GM21367 (cell line): ENCODE measurements around the gene ARHGAP15.

ENCODE experiments used
- ATAC-seq: cut with Tn5 transposase; IDR thresholded peaks from one replicate; pipeline ENCODE4 v1.9.1; 2021; ENCODE audit not compliant: unreplicated experiment

ARHGAP15 gene

DNA sequence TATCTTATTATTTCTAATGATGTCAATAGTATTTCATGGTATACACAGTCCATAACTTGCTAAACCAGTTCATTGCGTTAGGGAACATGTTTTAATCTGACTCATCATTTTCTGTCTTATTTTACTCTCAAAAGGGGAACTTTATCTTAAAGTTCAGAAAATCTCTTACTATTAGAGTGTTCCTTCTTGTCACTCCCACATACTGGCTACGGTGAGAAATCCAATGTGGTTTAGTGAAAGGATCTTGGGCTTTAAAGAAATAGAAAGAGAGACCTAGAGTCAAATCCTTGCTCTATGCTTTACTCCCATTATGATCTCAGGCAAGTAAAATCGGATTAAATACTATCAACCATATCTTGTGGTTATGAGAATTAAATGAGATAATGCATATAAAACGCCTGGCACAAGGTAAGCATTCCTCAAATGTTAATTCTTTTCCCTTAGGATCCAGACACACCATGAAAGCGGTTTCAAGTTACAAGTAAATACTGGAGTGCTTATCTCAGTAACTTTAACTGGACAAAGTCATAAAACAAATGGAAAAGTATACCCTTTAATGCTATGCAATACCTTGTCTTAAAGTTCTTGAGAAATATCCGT, 576.0 kb downstream of the ARHGAP15 start:
- ATAC-seq: no peak

- no peak for ATAC-seq
Measured at GRCh38 chr2:143706354-143706753, 577.1 kb downstream of the ARHGAP15 start.

DNA sequence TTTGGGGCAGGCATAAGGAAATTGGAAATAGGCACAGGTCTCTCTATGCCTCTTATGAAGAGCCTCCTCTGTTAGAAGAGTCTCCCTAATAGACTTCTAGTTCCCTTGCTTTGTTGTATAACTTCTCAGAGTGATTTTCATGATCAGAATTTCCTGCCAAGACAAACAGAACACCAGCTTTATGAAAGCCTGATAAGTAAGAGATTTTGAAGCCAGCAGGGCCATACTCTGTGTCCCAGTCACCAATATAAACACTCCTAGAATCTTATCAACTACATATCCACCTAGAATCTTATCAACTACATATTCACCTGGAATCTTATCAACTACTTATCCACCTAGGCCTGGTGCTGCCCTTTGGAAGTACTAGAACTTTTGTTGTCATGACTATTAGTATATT, 579.5 kb downstream of the ARHGAP15 start:
- no peak for ATAC-seq

GRCh38 chr2:143710196-143710595, 581.0 kb downstream of the ARHGAP15 start:
- ATAC-seq: no peak

DNA sequence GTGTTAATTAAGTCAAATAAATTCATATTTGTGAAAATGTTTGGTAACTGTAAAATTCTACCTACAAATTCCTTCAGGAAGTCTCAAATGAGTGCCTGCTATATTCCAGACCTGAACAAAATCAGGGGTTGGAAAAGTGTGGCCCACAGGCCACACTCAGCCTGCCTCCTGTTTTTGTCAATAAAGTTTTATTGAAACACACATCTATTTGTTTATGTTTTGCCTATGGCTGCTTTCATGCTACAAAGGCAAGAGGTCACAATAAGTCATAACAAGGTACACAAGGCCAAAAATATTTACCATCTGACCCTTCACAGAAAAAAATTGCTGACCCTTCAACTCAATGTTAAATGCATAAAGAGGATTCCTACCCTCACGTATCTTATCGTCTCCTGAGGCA, 581.7 kb downstream of the ARHGAP15 start:
- ATAC-seq: no peak

DNA sequence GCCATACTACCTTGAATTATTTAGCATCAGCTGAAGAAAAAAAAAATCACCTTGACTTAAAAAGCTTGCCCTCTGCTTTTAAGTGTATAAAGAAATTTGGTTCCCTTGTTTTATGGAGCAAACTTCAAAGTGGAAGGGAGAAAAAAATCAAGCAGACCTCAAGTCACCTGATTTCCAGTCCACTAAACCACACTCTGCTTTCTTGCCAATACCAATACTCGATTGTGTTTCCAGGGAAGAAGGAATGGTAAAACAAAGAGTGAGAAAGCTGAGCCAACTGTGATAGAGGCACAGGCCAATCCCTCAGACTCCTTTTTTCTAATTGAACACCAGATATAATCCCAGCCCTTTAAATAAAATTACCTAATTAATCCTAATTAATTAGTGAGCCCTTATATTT, 587.3 kb downstream of the ARHGAP15 start:
- no peak for ATAC-seq

DNA sequence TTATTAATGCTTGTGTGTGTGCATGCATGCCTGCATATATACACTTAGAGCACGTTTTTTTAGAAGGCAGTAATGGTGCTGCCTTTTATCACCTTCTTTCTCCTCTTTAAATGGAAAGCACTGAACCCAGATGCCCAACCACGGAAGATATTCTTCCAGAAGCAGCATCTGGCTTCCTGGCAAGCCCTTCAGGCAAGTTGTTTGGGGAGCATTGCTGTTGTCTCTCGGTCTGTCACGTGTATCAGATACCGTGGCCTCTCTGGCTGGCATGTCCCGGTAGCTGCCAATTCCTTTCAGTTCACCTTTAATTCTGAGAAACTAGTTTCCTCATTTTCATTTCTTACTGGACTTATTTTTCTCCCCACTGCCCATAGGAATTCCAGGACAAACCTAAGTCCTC, 587.8 kb downstream of the ARHGAP15 start:
- no peak for ATAC-seq

GRCh38 chr2:143717536-143718168, 588.4 kb downstream of the ARHGAP15 start:
- no peak for ATAC-seq

- ATAC-seq: no peak
Measured at GRCh38 chr2:143718745-143719144, 589.5 kb downstream of the ARHGAP15 start.

GRCh38 chr2:143719406-143719805, 590.2 kb downstream of the ARHGAP15 start:
- ATAC-seq: no peak

DNA sequence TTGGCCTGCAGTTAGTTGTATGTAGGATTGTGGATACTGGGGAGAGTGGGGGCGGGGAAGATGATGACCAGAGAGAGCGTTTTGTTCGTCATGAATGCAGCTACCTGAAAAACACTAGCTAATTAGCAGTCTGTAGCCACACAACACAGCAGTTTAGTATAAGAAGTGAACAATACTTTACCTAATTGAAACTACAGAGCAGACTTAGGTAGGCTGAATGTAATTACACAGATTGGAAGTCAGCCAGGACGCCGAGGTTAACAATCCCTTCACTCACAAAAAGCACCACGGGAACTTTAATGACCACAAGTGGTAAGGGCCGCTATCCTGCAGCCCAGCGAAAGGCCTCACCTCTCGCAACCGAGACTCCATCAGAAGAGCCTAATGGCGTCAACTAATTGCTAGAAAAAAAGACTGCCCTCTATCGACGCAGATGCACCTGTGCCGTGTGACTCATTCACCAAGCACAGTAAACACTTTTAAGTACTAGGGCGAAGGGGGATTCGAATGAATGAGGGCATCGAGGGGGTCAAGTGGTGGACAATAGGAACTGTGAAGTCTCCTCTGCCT, 591.0 kb downstream of the ARHGAP15 start:
- no peak for ATAC-seq

- ATAC-seq: no peak
Measured at GRCh38 chr2:143725400-143725799, 596.2 kb downstream of the ARHGAP15 start.

DNA sequence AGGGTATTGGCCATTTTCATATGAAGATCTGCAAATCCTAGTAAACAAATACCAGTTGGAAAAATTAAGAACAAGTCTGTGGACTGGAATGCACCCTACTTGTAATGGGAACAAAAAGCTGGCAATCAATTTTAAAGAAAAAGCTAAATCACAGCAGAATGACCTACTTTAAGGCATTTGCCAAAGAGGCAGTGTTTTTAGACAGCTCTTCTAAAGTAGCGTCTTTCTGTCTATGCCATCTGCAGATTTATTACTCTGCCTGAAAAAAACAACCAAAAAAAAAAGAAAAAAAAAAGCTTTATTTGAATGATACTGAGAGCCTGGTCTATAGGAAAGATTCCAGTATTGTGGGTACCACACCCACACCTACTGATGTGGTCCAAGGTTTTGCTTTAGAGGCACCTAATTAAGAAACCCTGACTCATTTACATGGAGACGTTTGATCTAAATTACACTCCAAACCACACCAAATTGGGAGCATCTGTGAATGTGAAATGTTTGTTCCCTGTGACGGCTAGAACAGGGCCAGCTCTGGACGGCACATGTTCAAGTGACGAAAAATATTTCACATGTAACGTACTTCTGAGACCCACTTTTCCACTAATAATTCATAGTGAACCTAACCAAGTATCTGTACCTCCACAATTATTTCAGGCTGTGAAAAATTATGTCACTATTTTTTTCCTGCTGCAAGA, 597.1 kb downstream of the ARHGAP15 start:
- ATAC-seq: no peak

DNA sequence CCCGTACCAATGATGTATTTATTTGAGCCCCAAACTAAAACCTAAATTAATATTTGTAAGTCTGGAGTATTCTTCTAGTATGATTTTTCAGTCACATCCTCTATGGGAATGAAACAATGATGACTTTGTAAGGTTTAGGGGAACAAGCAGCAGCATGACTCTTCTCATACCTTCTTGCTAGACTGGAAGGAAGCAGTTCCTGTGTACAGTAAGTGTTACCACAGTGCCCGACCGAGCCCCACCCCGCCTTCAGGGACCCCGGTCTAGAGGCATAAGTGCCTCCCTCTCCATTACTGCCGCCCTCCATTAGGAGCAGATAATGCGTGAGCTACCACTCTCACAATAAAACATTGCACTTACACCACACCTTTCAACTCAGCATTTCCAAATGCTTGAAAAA, 599.3 kb downstream of the ARHGAP15 start:
- ATAC-seq: no peak

DNA sequence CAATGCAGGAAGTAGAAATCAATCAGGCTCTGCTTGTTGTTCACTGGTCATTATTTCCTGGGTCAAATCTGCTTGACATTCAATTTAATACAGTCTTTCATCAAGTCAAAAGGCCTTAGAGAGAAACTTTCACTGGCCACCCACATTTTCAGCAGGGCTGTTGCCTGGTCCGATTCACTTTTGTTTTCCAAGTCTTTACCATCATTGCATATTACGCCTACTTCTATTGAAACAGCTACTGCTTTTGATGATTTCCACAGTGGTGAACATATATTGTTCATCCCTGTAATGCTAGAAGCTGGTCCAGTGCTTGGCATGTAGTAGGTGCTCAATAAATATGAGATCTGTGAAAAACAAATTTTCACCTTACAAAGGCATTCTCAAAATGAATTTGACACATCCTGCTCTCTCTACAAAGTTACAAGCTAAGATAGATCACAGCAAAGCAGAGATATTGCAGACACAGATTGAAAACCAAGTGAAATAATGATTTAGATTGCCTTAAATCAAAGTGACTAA, 600.1 kb downstream of the ARHGAP15 start:
- no peak for ATAC-seq

GRCh38 chr2:143730155-143730952, 601.1 kb downstream of the ARHGAP15 start:
- peak; percentile 83 for ATAC-seq

DNA sequence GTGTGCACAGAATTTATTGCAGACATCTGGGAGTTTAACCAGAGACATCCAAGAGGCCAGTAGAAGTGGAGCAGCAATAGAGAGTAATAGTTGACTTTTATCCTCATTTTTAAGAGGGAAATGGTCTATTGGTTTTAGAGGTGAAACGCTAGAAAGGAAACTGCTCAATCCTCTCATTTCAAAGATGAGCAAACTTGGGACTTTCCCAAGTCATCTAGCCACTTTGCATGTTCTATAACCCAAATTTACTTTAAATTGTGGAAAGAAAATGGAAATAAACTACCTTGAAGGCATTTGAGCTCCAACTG, 601.7 kb downstream of the ARHGAP15 start:
- ATAC-seq: peak; percentile 29

DNA sequence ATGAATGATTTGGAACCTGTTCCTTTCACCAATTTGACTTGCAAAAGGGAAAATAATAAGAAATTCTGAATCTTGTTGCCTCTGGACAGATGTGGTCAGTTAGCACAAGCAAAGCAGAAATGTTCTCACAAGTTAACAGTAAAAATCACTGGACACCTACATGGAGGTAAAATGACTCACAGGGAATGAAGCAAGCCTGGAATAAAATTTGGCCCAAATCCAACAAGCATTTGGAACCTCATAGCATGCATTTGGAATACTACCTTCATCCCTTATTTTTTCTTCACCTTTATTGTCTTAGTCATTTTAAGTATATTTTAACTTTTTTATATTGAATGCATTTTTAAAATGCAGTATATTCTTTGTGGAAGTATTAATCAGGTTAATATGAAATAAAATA, 602.9 kb downstream of the ARHGAP15 start:
- no peak for ATAC-seq

- no peak for ATAC-seq
Measured at GRCh38 chr2:143732871-143733270, 603.7 kb downstream of the ARHGAP15 start.

GRCh38 chr2:143734507-143734906, 605.3 kb downstream of the ARHGAP15 start:
- ATAC-seq: no peak

DNA sequence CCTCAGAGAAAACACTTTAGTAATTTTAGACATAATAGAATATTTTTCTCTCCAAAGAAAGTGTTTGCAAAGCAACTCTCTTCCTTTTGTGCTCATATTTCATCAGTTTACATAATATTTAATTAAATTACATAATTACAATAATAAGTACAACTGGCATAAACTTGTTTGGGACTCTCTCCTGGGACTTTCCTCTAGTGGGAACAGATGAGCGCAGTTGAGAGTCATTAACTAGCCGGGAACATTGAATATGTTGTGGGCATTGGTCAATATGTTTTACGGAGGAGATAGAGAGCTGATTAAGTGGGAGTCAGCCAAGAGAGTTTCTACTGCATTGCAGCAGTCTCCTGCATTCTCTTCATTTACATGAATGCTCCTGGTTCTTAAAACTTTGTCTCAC, 607.7 kb downstream of the ARHGAP15 start:
- ATAC-seq: no peak
